Measurements from ENCODE around the gene SLC13A3. TPM values are rescaled to one million over a fixed set of nuclear protein-coding genes. Genes with fewer than 3 reads are reported as not detected.

Gene SLC13A3
- total RNA-seq, 2 donors from 2014 or later = 0.08 to 0.25 TPM

DNA sequence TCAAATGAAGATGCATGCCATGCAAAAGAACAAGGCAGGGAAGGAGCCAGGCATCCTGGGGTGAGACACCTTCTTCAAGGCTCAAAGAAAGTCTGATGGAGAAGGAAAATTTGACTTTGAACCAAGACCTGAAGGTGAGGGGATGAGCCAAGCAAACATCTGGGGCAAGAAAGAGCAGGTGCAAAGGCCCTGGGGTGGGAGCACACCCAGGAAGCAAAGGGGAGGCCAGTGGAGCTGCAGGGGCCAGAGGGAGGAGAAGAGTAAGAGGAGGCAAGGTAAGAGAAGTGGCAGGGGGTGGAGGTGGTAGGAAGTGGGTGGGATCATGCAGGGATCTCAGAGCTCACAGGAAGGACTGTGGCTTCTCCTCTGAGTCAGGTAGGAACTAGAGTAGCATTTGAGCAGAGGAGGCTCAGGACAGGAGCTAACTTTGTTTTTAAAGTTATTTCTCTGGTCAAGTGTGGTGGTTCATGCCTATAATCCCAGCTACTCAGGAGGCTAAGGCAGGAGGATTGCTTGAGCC is 49.6 kb downstream of the SLC13A3 start:
- no peak overlapping the region for H3K9ac ChIP-seq (ENCODE audit: low read depth in 2 of 2, low read length in 2 of 2)
- no peaks in the 10 kb centered on the region for H3K27me3 ChIP-seq
- intact Hi-C loops (cut with DNase I) = no loop called here
- TF ChIP-seq CTCF (IDR thresholded peaks at IDR 0.05) = no peak
- H3K27ac ChIP-seq = no peak overlapping the region
- H3K4me1 ChIP-seq = no peaks in the 10 kb centered on the region
- H3K36me3 ChIP-seq = no peaks in the 10 kb centered on the region
- DNase-seq = no peak
- no peaks in the 10 kb centered on the region for H3K9me3 ChIP-seq
- no peak overlapping the region for H3K4me3 ChIP-seq

DNA sequence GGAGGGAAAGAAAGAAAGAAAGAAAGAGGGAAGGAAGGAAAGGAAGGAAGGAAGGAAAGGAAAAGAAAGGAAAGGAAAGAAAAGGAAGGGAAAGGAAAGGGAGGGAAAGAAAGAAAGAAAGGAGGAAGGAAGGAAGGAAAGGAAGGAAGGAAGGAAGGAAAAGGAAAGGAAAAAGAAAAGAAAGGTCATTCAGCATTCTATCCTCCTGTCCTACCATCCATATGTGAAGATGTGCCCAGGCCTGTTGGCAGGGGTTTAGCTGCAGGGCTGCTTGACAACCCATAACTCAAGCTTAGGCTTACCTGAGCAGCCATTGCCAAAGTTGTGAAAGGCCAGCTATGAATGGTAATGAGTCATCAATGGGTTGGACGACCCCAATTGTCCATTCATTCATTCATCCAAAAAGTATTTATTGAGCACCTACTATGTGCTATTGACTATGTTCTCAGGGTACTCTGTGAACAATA is 50.9 kb downstream of the SLC13A3 start:
- Histone ChIP-seq H3K27ac (no peak overlapping the region), H3K36me3 (no peaks in the 10 kb centered on the region), H3K9ac (ENCODE audit: low read depth in 2 of 2, low read length in 2 of 2) (no peak overlapping the region), H3K27me3 (no peaks in the 10 kb centered on the region), H3K9me3 (no peaks in the 10 kb centered on the region), H3K4me3 (no peak overlapping the region), H3K4me1 (no peaks in the 10 kb centered on the region)
- intact Hi-C loops (cut with DNase I) = no loop called here
- DNase-seq = no peak
- no peak for TF ChIP-seq CTCF (IDR thresholded peaks at IDR 0.05)

DNA sequence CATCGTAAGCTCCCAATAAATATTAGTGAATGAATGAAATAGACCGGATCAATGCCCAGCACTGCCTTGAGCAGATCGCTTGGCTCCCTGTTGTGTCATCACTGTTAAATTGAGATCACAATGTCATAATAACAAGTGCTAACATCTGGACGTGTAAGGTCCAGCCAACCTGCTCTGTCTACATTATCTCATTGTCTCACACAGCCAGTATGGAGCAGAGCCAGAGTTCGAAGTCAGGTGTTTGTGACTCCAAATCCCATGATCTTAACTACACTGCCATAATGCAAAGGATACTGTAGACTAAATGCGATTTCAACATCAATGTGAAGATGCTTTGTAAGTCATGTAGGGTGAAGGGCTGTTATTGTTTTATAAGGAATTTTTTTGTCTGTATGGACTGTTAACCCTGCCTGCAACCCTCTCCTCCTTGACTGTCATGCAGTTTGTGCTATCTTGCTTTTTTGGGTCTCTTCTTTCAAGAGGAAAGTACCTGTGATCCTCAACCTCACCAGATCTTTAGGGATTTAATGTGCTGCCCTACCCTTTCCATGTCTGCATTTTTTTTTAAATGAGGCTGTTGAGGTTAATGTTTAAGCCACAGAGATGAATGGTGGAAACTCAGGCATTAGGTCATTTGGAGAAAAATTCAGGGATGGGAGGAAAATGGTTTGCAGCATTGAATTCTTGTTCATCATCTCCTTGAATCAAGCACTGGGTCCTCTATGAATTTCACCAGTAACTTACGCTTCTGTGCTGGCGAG is 51.9 kb downstream of the SLC13A3 start:
- no peak for TF ChIP-seq CTCF (IDR thresholded peaks at IDR 0.05)
- no peaks in the 10 kb centered on the region for H3K4me1 ChIP-seq
- H3K27ac ChIP-seq = no peak overlapping the region
- no peak overlapping the region for H3K4me3 ChIP-seq
- DNase-seq = no peak
- intact Hi-C loops (cut with DNase I) = no loop called here
- no peaks in the 10 kb centered on the region for H3K9me3 ChIP-seq
- no peaks in the 10 kb centered on the region for H3K27me3 ChIP-seq
- H3K36me3 ChIP-seq = no peaks in the 10 kb centered on the region
- no peak overlapping the region for H3K9ac ChIP-seq (ENCODE audit: low read depth in 2 of 2, low read length in 2 of 2)

DNA sequence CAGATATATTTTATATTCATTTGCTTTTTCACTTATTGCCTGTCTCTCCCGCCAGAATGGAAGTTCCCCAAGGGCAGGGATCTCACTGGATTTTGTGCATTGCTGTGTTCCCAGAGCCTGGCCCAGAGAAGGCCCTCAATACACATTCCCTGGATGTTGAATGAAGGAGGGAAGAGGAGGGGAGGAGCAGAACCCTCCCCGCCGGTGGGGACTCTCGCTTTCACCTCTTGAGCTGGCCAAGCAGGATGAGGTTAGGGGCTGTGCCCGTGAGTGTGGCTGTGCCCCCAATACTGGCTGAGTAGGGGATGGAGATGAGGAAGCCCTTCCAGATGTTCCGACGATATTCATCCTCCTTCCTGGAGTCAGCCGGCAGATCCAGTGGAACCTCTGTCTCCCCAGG is 55.3 kb downstream of the SLC13A3 start:
- no peak for TF ChIP-seq CTCF (IDR thresholded peaks at IDR 0.05)
- DNase-seq = no peak
- no peaks in the 10 kb centered on the region for H3K9me3 ChIP-seq
- no peaks in the 10 kb centered on the region for H3K4me1 ChIP-seq
- no peak overlapping the region for H3K9ac ChIP-seq (ENCODE audit: low read depth in 2 of 2, low read length in 2 of 2)
- no peaks in the 10 kb centered on the region for H3K27me3 ChIP-seq
- no peak overlapping the region for H3K27ac ChIP-seq
- H3K4me3 ChIP-seq = no peak overlapping the region
- H3K36me3 ChIP-seq = no peaks in the 10 kb centered on the region
- intact Hi-C loops (cut with DNase I) = no loop called here

DNA sequence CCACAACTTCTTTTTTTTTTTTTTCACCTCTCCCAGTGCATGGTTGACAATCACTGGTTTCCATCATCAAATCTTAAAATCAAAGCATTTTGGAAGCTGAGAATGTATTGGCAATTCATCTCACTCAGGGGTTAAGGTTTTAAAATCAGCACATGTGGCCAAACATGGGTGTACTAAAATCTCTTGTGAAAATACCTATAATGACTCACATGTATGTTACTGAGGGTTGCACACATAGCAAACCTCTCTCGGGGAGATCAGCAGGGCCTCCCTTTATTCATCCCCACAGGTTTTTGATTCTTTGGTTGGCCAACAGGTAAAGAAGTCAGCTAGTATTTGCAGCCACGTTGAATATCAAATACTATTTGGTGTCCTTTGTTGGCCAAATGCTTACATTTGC is 56.5 kb downstream of the SLC13A3 start:
- Histone ChIP-seq H3K27me3 (no peaks in the 10 kb centered on the region), H3K4me1 (no peaks in the 10 kb centered on the region), H3K36me3 (no peaks in the 10 kb centered on the region), H3K4me3 (no peak overlapping the region), H3K9me3 (no peaks in the 10 kb centered on the region), H3K27ac (no peak overlapping the region), H3K9ac (ENCODE audit: low read depth in 2 of 2, low read length in 2 of 2) (no peak overlapping the region)
- no peak for TF ChIP-seq CTCF (IDR thresholded peaks at IDR 0.05)
- no peak for DNase-seq
- intact Hi-C loops (cut with DNase I) = no loop called here

Data from colonic mucosa (tissue), 4 donors.